ENCODE measurements around the gene EYA4.

EYA4 gene

GRCh38 chr6:133377219-133377618 is 136.1 kb downstream of the EYA4 start:
- no peak overlapping the region for H3K27ac ChIP-seq
- TF ChIP-seq, protein P1, sequence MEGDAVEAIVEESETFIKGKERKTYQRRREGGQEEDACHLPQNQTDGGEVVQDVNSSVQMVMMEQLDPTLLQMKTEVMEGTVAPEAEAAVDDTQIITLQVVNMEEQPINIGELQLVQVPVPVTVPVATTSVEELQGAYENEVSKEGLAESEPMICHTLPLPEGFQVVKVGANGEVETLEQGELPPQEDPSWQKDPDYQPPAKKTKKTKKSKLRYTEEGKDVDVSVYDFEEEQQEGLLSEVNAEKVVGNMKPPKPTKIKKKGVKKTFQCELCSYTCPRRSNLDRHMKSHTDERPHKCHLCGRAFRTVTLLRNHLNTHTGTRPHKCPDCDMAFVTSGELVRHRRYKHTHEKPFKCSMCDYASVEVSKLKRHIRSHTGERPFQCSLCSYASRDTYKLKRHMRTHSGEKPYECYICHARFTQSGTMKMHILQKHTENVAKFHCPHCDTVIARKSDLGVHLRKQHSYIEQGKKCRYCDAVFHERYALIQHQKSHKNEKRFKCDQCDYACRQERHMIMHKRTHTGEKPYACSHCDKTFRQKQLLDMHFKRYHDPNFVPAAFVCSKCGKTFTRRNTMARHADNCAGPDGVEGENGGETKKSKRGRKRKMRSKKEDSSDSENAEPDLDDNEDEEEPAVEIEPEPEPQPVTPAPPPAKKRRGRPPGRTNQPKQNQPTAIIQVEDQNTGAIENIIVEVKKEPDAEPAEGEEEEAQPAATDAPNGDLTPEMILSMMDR (IDR thresholded peaks at IDR 0.05) = no peak
- no peak for TF ChIP-seq ZFX (IDR thresholded peaks at IDR 0.05; ENCODE audit: borderline replicate concordance)

DNA sequence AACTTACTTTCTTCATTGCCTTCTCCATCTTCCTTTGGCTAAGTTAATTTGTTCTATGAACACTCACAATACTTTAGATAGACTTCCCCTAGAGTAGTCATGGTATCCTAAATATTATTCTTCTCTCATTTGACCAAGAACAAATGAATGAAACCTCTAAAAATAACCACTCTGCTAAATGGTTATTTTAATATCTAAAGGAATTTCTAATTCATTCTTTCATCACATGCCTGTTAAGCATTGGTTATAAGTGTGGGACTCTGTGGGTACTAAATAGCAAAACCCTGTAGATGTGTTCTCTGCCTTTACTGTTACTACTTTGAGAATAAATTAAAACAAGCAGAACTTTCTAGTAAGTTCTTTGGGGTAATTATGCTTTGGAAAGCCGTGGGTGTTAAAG is 138.9 kb downstream of the EYA4 start:
- no peak overlapping the region for H3K27ac ChIP-seq
- no peak for TF ChIP-seq ZFX (IDR thresholded peaks at IDR 0.05; ENCODE audit: borderline replicate concordance)
- TF ChIP-seq, protein P1 (IDR thresholded peaks at IDR 0.05) = no peak

- no peak overlapping the region for H3K27ac ChIP-seq
- TF ChIP-seq, protein P1 (IDR thresholded peaks at IDR 0.05) = no peak
- no peak for TF ChIP-seq ZFX (IDR thresholded peaks at IDR 0.05; ENCODE audit: borderline replicate concordance)
Measured at GRCh38 chr6:133380723-133381122, 139.6 kb downstream of the EYA4 start.

DNA sequence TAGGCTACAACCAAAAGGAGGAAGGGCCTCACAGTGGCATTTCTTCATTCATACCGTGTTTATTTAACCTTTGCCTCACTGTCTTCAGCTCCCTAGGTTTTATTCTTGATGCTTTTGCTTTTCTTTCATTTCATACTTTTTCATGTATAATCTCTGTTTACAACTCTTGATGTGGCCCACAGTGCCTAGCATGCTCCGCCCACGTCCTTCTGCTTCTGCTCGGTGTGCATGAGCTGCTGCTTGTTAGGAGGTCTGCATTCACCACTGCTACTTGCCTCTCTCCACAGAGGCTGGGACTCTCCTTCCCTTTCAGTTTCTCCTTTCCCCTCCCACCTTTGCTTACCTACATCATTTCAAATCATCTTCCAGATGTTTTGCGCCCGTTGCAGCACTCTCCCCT is 147.6 kb downstream of the EYA4 start:
- TF ChIP-seq, protein P1 (IDR thresholded peaks at IDR 0.05) = no peak
- TF ChIP-seq ZFX (IDR thresholded peaks at IDR 0.05; ENCODE audit: borderline replicate concordance) = no peak
- H3K27ac ChIP-seq = no peak overlapping the region

GRCh38 chr6:133390168-133390567 is 149.0 kb downstream of the EYA4 start:
- no peak for TF ChIP-seq ZFX (IDR thresholded peaks at IDR 0.05; ENCODE audit: borderline replicate concordance)
- TF ChIP-seq, protein P1 (IDR thresholded peaks at IDR 0.05) = no peak
- H3K27ac ChIP-seq = no peak overlapping the region

GRCh38 chr6:133392015-133392414 is 150.9 kb downstream of the EYA4 start:
- H3K27ac ChIP-seq = no peak overlapping the region
- no peak for TF ChIP-seq ZFX (IDR thresholded peaks at IDR 0.05; ENCODE audit: borderline replicate concordance)
- TF ChIP-seq, protein P1 (IDR thresholded peaks at IDR 0.05) = no peak

DNA sequence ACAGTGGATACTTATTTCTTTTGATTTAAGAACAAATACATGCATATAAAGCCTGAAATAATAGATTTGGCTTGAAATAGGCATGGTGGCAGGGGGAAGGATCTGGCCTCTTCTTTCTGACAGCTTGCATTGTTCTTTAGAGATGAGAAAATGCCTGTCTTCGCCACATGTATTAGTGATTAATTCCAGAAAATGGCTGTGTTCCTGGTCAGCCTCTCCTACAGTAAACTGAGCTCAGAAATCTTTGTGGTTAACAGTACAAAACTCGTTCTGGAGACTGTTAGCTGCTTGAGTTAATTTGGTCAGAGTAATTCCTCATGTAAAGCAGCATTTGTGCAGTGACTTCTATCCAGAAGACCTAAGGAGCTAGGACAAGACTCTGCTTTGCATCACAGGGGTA is 151.5 kb downstream of the EYA4 start:
- no peak overlapping the region for H3K27ac ChIP-seq
- TF ChIP-seq ZFX (IDR thresholded peaks at IDR 0.05; ENCODE audit: borderline replicate concordance) = no peak
- TF ChIP-seq, protein P1 (IDR thresholded peaks at IDR 0.05) = no peak

Measured in 22Rv1 (cell line).